Right atrium auricular region (tissue), 2 donors: Measurements from ENCODE around the gene GAREM2. TPM values are rescaled to one million over a fixed set of nuclear protein-coding genes. Genes with fewer than 3 reads are reported as not detected.

Experiments
- DNase-seq: peaks from one replicate; pipeline ENCODE4 v3.0.0-alpha.2; 2019; ENCODE audit warnings: low spot score
- H3K27ac ChIP-seq, 2 donors: fragments of 200-600 bp; sonication (generic); 1 replicate in 1 of 2; 2 replicates in 1 of 2; pipeline ENCODE4 v1.5.1; 2016 to 2019
- H3K27me3 ChIP-seq, 2 donors: fragments of 200-600 bp; sonication (generic); one replicate each; pipeline versions ENCODE4 v1.5.1 to v1.6.0; 2017 to 2019
- H3K36me3 ChIP-seq: fragments of 200-600 bp; sonication (generic); one replicate; pipeline ENCODE4 v1.5.1; 2016
- H3K4me1 ChIP-seq, 2 donors: fragments of 200-600 bp; sonication (generic); one replicate each; pipeline versions ENCODE4 v1.5.1 to v1.6.0; 2017 to 2019
- H3K4me3 ChIP-seq, 2 donors: fragments of 200-600 bp; sonication (generic); 1 replicate in 1 of 2; 2 replicates in 1 of 2; pipeline ENCODE4 v1.5.1; 2017 to 2019; ENCODE audit warnings: mild to moderate bottlenecking in 1 of 2, moderate library complexity in 1 of 2
- H3K9me3 ChIP-seq, 2 donors: fragments of 200-600 bp; sonication (generic); one replicate each; pipeline ENCODE4 v1.5.1; 2019
- total RNA-seq, 2 donors: library from RNA; depleted of rRNA; stranded (reverse); fragments of >200 nt; gene quantifications; one replicate each; pipeline ENCODE4 v1.1.0, GENCODE V29; 2016
- TF ChIP-seq, protein P1 (sequence below), 2 donors: fragments of 200-600 bp; sonication (generic); IDR thresholded peaks; one replicate each; pipeline ENCODE4 v1.5.1; 2019; ENCODE audit warnings: antibody characterized with exemption in 2 of 2

The GAREM2 gene
- total RNA-seq, 2 donors from 2014 or later: 3.0 to 48.4 TPM

DNA sequence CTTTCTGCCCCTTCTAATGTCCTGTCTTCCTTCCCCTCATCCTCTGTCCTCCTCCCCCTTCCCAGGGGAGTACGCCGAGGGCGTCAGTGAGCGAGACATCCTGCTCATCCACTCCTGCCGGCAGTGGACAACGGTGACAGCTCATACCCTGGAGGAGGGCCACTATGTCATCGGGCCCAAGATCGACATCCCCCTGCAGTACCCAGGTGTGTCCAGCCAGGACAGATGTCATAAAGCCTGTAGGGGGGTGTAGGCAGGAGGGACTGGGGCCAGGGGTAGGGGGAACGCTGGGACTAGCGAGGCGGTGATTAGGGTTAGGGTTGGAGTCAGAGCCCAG lies 3.4 kb downstream of the GAREM2 start:
- Histone ChIP-seq H3K9me3 (no peaks in the 10 kb centered on the region), H3K4me1 (peaks cover 3 to 32% of the 10 kb centered on the region in 2 donors), H3K27ac (no peak overlapping the region), H3K4me3 (no peak overlapping the region), H3K36me3 (no peaks in the 10 kb centered on the region), H3K27me3 (peaks cover 3 to 15% of the 10 kb centered on the region in 2 donors)
- TF ChIP-seq, protein P1, sequence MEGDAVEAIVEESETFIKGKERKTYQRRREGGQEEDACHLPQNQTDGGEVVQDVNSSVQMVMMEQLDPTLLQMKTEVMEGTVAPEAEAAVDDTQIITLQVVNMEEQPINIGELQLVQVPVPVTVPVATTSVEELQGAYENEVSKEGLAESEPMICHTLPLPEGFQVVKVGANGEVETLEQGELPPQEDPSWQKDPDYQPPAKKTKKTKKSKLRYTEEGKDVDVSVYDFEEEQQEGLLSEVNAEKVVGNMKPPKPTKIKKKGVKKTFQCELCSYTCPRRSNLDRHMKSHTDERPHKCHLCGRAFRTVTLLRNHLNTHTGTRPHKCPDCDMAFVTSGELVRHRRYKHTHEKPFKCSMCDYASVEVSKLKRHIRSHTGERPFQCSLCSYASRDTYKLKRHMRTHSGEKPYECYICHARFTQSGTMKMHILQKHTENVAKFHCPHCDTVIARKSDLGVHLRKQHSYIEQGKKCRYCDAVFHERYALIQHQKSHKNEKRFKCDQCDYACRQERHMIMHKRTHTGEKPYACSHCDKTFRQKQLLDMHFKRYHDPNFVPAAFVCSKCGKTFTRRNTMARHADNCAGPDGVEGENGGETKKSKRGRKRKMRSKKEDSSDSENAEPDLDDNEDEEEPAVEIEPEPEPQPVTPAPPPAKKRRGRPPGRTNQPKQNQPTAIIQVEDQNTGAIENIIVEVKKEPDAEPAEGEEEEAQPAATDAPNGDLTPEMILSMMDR (IDR thresholded peaks at IDR 0.05): no peak
- no peak for DNase-seq

DNA sequence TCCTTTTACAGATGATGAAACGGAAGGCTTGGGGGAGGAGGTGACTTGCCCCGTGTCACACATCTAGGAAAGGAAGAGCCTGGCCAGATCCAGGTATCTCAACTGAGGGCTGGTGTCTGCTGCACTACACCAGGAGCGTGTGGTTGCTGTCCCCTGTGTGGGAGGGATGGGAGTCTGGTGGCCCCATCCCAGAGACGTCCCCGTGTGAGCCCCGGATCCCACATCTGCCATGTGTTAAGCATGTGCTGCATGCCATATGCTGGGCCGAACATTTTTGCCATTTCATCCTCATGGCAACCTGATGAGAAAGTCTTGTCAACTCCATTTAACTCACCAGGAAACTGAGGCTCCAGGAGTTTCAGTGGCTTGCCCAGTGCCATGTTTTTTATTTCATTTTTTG lies 4.2 kb downstream of the GAREM2 start:
- Histone ChIP-seq H3K9me3 (no peaks in the 10 kb centered on the region), H3K4me3 (no peak overlapping the region), H3K4me1 (peaks cover 3 to 32% of the 10 kb centered on the region in 2 donors), H3K36me3 (no peaks in the 10 kb centered on the region), H3K27me3 (peaks cover 3 to 15% of the 10 kb centered on the region in 2 donors), H3K27ac (no peak overlapping the region)
- TF ChIP-seq, protein P1 (IDR thresholded peaks at IDR 0.05): no peak
- DNase-seq: no peak

DNA sequence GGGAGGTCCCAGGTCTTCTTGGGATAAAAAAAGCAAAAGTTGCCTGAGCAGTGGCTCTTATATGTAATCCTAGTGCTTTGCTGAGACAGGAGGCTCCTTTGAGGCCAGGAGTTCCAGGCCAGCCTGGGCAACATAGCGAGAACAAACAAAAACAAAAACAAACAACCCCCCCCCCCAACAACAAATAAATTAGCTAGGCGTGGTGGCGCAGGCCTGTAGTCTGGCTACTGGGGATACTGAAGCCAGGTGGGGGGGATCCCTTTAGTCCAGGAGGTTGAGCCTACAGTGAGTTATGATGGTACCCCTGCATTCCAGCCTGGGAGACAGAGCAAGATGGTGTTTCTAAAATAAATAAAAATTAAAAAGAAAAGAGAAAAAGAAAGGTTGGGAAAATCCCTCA lies 5.4 kb downstream of the GAREM2 start:
- no peaks in the 10 kb centered on the region for H3K36me3 ChIP-seq
- no peak overlapping the region for H3K27ac ChIP-seq
- no peaks in the 10 kb centered on the region for H3K9me3 ChIP-seq
- peaks cover 2 to 26% of the 10 kb centered on the region in 2 donors for H3K4me1 ChIP-seq
- no peak for DNase-seq
- H3K4me3 ChIP-seq: peak overlapping the region in 1 of 2 donors; percentile 58
- H3K27me3 ChIP-seq: peaks cover 3 to 13% of the 10 kb centered on the region in 2 donors
- TF ChIP-seq, protein P1 (IDR thresholded peaks at IDR 0.05): no peak

DNA sequence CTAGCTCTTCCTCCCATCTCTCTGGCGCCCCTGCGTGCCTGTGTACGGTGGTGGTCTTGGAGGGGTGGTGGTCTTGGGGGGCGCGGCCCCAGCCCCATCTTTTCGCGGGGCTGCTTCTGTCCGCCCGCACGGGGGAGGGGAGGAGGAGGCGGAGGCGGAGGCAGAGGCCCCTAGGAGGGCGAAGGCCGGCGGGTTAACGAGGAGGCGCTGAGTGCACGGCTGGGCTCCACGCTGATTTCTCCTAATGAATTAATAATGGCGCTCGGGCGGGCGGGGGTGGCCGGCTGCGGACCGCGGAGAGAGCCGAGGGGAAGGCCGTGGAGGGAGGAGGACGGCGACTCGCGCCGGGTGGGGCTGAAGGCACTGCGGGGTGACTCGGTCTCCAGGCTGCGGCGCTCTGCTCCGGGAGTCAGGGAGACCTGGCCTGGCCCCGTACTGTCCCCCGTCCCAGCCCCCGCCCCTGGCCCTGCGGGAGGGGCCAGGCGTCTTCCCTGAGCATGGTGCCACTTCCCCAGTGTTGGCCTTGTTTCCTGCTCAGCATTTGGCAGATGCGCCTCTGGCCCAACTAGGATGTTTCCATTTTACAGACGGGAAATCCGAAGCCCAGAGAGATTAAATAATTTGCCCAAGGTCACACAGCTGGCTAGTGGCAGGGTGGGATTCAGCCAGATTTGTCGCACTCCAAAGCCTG lies 6.0 kb downstream of the GAREM2 start:
- H3K4me3 ChIP-seq: peak overlapping the region; percentile 39 to 58
- no peak overlapping the region for H3K27ac ChIP-seq
- TF ChIP-seq, protein P1 (IDR thresholded peaks at IDR 0.05): peak in 1 of 2 donors; percentile 13
- H3K4me1 ChIP-seq: peaks cover 0 to 19% of the 10 kb centered on the region in 2 donors
- H3K9me3 ChIP-seq: no peaks in the 10 kb centered on the region
- peaks cover 3 to 6% of the 10 kb centered on the region in 2 donors for H3K27me3 ChIP-seq
- H3K36me3 ChIP-seq: no peaks in the 10 kb centered on the region
- DNase-seq: no peak

DNA sequence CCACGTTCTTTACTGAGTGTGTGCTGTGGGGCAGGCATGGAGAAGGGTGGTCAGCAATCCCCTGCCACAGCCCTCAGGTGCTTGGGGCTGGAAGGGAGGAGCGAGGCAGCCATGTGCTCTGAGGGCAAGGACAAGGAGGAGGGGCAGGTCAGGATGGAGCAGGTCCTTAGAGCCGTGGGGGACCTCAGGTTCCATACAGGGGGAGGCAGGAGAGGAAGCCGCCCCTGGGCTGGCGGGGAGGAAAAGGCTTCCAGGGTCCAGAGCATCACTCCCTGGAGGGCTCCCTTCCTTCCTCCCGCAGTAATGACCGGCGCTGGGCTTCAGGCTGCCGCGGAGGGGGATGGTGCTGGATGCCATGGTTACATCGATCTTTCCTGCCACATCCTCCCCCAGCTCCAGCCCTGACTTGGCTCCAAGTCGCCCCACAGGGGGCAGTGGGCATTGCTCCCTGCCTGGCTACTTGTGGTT lies 6.6 kb downstream of the GAREM2 start:
- Histone ChIP-seq H3K36me3 (no peaks in the 10 kb centered on the region), H3K27me3 (peaks cover under 1% of the 10 kb centered on the region in 2 donors), H3K4me1 (peaks cover 0 to 18% of the 10 kb centered on the region in 2 donors), H3K4me3 (peak overlapping the region; percentile 39 to 58), H3K9me3 (no peaks in the 10 kb centered on the region), H3K27ac (no peak overlapping the region)
- DNase-seq: no peak
- TF ChIP-seq, protein P1 (IDR thresholded peaks at IDR 0.05): no peak

DNA sequence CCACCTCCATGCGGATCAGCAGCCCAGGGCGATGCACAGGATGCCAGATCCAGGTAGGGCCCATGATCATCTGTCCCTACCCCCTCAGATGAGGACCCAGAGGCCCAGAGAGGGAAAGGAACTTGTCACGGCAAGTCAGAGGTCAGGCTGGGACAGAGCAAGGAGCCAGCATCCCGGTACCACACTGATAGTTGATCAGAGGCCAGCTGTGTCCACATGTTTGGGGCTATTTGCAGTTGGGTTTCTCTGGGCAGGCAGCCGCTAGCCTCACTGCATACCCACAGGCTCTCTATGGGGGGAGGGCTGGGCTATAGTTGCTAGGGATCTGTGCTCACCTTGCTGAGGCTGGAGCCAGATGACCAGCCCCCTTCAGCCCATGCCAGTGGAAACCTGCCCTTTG lies 9.6 kb downstream of the GAREM2 start:
- H3K4me3 ChIP-seq: no peak overlapping the region
- H3K36me3 ChIP-seq: no peaks in the 10 kb centered on the region
- TF ChIP-seq, protein P1 (IDR thresholded peaks at IDR 0.05): no peak
- H3K27me3 ChIP-seq: no peaks in the 10 kb centered on the region
- H3K9me3 ChIP-seq: no peaks in the 10 kb centered on the region
- H3K27ac ChIP-seq: no peak overlapping the region
- no peak for DNase-seq
- peaks cover 0 to 31% of the 10 kb centered on the region in 2 donors for H3K4me1 ChIP-seq
